ENCODE data around the gene LCLAT1.

DNA sequence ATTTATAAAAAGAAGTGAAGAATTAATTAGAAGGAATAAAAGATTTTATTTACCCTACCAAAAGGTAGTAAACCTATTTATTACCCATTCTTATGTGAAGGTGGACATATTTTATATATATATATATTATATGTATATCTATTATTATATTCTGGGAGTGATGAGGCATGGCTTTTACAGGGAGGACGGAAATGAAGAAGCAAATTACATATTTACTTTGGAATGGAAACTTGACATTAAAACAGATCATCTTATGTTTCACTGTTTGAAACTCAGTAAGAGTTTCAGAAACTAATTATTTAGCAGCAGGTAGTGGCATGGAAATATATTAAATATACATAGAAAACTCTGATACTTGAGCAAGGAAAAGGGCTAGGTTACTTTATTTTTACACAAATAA is 143.4 kb downstream of the LCLAT1 start:
- TF ChIP-seq, protein P1, sequence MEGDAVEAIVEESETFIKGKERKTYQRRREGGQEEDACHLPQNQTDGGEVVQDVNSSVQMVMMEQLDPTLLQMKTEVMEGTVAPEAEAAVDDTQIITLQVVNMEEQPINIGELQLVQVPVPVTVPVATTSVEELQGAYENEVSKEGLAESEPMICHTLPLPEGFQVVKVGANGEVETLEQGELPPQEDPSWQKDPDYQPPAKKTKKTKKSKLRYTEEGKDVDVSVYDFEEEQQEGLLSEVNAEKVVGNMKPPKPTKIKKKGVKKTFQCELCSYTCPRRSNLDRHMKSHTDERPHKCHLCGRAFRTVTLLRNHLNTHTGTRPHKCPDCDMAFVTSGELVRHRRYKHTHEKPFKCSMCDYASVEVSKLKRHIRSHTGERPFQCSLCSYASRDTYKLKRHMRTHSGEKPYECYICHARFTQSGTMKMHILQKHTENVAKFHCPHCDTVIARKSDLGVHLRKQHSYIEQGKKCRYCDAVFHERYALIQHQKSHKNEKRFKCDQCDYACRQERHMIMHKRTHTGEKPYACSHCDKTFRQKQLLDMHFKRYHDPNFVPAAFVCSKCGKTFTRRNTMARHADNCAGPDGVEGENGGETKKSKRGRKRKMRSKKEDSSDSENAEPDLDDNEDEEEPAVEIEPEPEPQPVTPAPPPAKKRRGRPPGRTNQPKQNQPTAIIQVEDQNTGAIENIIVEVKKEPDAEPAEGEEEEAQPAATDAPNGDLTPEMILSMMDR (conservative IDR thresholded peaks at IDR 0.05; ENCODE audit: low read length), result no peak
- TF ChIP-seq EZH2phosphoT487 (IDR thresholded peaks at IDR 0.05; ENCODE audit: borderline replicate concordance), result no peak

Data from Loucy (cell line).